ENCODE data around the gene GFER. TPM values are rescaled to one million over a fixed set of nuclear protein-coding genes. Genes with fewer than 3 reads are reported as not detected.
A peak's percentile ranks its signal among the peaks of the same experiment; 100 is the strongest.

Gene GFER
- total RNA-seq, 4 donors from 2014 or later: 5.6 to 30.4 (median 13.6) TPM

DNA sequence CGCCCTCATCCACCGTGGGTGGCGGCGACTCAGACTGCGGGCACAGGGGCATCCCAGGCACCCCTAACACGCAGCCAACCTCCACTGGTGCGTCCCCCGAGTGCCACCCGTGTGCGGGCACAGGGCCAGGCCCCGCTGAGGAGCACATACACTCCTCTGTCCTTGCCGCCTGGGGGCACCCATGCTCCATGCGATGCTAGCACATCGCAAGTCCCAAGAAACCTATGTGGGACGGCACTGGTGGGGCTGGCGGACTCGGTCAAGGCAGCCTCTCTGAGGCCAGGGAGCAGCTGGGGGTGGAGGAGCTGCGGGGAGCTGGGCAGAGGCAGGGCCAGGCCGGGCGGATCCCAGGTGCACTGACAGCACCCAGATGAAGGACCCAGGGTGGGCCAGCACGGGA is 21.7 kb downstream of the GFER start:
- WGBS, 2 donors: 75 to 92% methylated on average over 5 to 8 of the region's 21 CpGs
- Histone ChIP-seq H3K27ac (no peak overlapping the region), H3K36me3 (peaks cover 20 to 41% (median 26%) of the 10 kb centered on the region in 3 donors), H3K27me3 (no peaks in the 10 kb centered on the region), H3K4me1 (peaks cover 44 to 70% (median 54%) of the 10 kb centered on the region in 3 donors), H3K9me3 (no peaks in the 10 kb centered on the region), H3K4me3 (no peak overlapping the region)
- intact Hi-C loops (cut with DNase I): no loop called here
- no peak for DNase-seq
- TF ChIP-seq, protein P1, sequence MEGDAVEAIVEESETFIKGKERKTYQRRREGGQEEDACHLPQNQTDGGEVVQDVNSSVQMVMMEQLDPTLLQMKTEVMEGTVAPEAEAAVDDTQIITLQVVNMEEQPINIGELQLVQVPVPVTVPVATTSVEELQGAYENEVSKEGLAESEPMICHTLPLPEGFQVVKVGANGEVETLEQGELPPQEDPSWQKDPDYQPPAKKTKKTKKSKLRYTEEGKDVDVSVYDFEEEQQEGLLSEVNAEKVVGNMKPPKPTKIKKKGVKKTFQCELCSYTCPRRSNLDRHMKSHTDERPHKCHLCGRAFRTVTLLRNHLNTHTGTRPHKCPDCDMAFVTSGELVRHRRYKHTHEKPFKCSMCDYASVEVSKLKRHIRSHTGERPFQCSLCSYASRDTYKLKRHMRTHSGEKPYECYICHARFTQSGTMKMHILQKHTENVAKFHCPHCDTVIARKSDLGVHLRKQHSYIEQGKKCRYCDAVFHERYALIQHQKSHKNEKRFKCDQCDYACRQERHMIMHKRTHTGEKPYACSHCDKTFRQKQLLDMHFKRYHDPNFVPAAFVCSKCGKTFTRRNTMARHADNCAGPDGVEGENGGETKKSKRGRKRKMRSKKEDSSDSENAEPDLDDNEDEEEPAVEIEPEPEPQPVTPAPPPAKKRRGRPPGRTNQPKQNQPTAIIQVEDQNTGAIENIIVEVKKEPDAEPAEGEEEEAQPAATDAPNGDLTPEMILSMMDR (IDR thresholded peaks at IDR 0.05): no peak
- TF ChIP-seq POLR2A (IDR thresholded peaks at IDR 0.05): no peak

DNA sequence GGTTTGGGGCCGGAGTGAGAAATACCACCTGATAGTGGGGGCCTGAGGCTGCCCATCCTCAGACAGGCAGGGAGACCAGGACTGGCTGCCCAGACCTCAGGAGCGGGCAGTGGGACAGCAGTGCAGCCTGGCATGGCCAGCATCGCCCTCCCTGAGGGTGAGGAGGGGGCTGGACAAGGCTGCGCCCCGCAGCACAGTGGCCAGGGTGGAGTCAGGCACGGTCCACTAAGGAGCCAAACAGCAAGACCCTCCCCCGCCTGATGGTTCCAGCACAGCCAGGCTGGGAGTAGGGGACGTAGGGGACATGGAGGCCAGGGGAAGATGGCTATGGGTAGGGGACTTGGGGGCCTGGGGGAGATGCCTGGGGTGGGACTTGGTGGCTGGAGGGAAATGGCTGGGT is 22.3 kb downstream of the GFER start:
- Histone ChIP-seq H3K4me1 (peaks cover 44 to 71% (median 56%) of the 10 kb centered on the region in 3 donors), H3K36me3 (peaks cover 15 to 34% (median 20%) of the 10 kb centered on the region in 3 donors), H3K27me3 (no peaks in the 10 kb centered on the region), H3K4me3 (no peak overlapping the region), H3K27ac (no peak overlapping the region), H3K9me3 (no peaks in the 10 kb centered on the region)
- intact Hi-C loops (cut with DNase I): no loop called here
- TF ChIP-seq, protein P1 (IDR thresholded peaks at IDR 0.05): no peak
- no peak for TF ChIP-seq POLR2A (IDR thresholded peaks at IDR 0.05)
- WGBS, 2 donors: 91% methylated on average over 3 to 7 of the region's 8 CpGs
- DNase-seq: no peak

DNA sequence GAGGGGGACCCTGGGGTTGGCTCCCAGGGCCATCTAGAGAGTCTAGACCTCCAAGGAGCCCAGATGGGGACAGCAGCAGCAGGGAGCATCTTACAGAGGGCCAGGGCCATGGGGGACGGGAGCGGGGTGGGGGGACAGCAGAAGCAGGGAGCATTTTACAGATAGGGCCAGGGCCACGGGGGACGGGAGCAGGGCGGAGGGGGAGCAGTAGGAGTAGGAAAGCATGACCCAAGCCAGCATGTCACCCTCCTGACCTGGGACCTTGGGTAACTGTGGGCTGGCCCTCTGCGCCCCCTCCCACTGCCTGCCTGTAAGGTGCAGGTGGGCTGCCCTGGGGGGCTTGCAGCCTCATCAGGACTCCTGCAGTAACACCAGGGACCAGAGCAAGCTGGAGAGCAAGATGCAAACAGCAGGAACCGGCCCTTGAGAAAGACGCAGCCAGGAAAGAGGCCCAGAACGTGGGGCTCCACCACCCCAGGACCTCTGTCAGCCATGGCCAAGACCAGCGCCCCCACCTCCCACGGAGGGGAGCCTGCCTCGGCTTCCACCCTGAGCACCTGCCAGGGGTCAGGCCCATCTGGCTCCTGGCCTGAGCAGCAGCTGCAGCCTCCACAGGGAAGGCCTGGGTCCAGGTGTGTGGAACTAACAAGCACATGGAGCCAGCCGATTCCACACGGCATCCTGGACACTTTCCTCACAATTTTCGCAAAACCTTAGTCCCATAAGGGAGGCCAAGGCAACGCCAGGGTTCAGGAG is 23.3 kb downstream of the GFER start:
- whole genome bisulfite sequencing, 2 donors: 61 to 67% methylated on average over 8 to 10 of the region's 16 CpGs

DNA sequence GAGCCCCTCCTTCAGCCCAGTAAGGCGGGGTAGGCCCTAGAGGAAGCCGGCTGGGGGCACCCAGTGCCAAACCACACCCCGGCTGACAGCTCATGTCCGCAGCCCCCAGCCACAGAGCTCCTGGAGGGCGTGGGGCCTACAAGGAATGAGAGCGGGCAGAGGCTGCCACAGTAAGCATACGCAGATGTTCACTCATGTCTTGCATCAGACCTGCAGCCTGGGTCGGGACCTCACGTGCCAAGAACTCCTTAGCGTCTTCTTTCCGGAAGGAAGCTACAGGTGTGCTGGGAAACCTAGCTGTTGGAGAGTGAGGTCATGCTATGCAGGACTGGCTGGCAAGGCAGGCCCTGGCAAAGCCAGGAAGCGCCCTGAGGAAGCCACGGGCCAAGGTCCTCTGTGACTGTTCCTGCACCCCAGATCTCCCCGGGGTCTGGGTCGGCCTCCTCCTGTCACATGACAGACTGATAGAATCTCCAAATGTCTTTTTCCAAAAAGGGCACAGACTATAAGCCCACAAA is 24.1 kb downstream of the GFER start:
- peaks cover 0 to 17% (median 3%) of the 10 kb centered on the region in 3 donors for H3K36me3 ChIP-seq
- DNase-seq: no peak
- peaks cover 44 to 71% (median 56%) of the 10 kb centered on the region in 3 donors for H3K4me1 ChIP-seq
- no peaks in the 10 kb centered on the region for H3K27me3 ChIP-seq
- peak overlapping the region; percentile 79 to 98 (median 96) for H3K27ac ChIP-seq
- TF ChIP-seq POLR2A (IDR thresholded peaks at IDR 0.05): peak in 2 of 4 donors; percentile 32 to 55
- TF ChIP-seq, protein P1 (IDR thresholded peaks at IDR 0.05): no peak
- intact Hi-C loops (cut with DNase I): no loop called here
- WGBS, 2 donors: 24 to 25% methylated on average over 8 to 10 of the region's 15 CpGs
- peak overlapping the region; percentile 58 to 98 (median 86) for H3K4me3 ChIP-seq
- no peaks in the 10 kb centered on the region for H3K9me3 ChIP-seq

More for the DNA sequence above, 23.3 kb downstream of the GFER start:
- Histone ChIP-seq H3K27me3 (no peaks in the 10 kb centered on the region), H3K9me3 (no peaks in the 10 kb centered on the region), H3K4me1 (peaks cover 44 to 71% (median 56%) of the 10 kb centered on the region in 3 donors), H3K36me3 (peaks cover 6 to 25% (median 11%) of the 10 kb centered on the region in 3 donors), H3K4me3 (peak overlapping the region in 2 of 4 donors; percentile 93 to 98), H3K27ac (peak overlapping the region; percentile 79 to 98 (median 96))
- intact Hi-C loops (cut with DNase I): no loop called here
- TF ChIP-seq POLR2A (IDR thresholded peaks at IDR 0.05): no peak
- TF ChIP-seq, protein P1 (IDR thresholded peaks at IDR 0.05): no peak
- DNase-seq: no peak

DNA sequence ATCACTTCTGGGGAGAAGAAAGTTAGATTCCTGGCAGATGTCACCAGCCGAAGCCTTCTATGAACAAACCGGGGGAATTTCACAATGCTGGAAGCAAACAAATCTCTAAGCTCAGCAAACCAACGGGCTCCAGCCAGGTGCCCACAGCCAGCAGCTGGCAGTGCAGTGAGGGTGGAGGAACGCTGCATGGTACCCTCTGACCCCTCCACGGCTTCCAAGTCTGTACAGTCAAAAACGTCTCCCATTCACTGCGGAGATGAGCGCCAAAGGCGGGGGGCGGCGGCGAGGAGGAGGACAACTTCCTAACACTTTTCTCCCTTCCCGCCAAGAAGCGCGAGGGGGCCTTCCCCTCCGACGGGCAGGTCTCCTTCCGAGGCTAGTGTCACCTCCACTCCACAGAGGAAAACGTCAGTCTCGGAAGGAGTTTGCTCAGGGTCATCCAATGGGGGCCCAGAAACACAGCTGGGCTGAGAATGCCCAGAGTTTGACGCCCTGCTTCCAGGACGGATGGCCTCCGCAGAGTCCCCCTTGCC is 24.7 kb downstream of the GFER start:
- Histone ChIP-seq H3K27me3 (no peaks in the 10 kb centered on the region), H3K27ac (peak overlapping the region; percentile 79 to 98 (median 96)), H3K9me3 (no peaks in the 10 kb centered on the region), H3K4me3 (peak overlapping the region; percentile 58 to 98 (median 86)), H3K4me1 (peaks cover 44 to 66% (median 54%) of the 10 kb centered on the region in 3 donors), H3K36me3 (peaks cover 0 to 11% (median 0%) of the 10 kb centered on the region in 3 donors)
- intact Hi-C loops (cut with DNase I): no loop called here
- DNase-seq: no peak
- TF ChIP-seq, protein P1 (IDR thresholded peaks at IDR 0.05): no peak
- WGBS, 2 donors: 4 to 5% methylated on average over 5 to 13 of the region's 23 CpGs
